Natural killer cell (primary cell): Measurements from ENCODE around the gene GCFC2. TPM values are rescaled to one million over a fixed set of nuclear protein-coding genes. Genes with fewer than 3 reads are reported as not detected.
"Not testable (repeated sequence)": the region's sequence is repeated elsewhere in the genome, so short reads cannot be mapped to it uniquely, and the experiment has no call there.

ENCODE experiments used
- ATAC-seq, 3 donors: fragments of 150-1000 bp in 2 of 3; fragments of 200-7000 bp in 1 of 3; cut with Tn5 transposase; 1 replicate in 1 of 3; 2 replicates in 2 of 3; pipeline ENCODE4 v1.10.0; 2021; ENCODE audit warnings: mild to moderate bottlenecking in 2 of 3, moderate library complexity in 2 of 3
- DNase-seq, 2 donors: peaks; one replicate each; pipeline versions ENCODE4 v3.0.0 to v3.0.0-alpha.2; 2013 to 2021; ENCODE audit warnings: mixed read lengths in 1 of 2
- H3K27ac ChIP-seq: one replicate; pipeline ENCODE4 v1.5.1; 2013; ENCODE audit warnings: mild to moderate bottlenecking, low read length
- H3K27me3 ChIP-seq: one replicate; pipeline ENCODE4 v1.6.1; 2013; ENCODE audit warnings: low read length; ENCODE audit not compliant: control insufficient read depth, insufficient read depth
- H3K36me3 ChIP-seq: one replicate; pipeline ENCODE4 v1.6.1; 2013; ENCODE audit warnings: low read length; ENCODE audit not compliant: control insufficient read depth, insufficient read depth
- H3K4me1 ChIP-seq: one replicate; pipeline ENCODE4 v1.6.1; 2013; ENCODE audit warnings: low read length; ENCODE audit not compliant: control insufficient read depth, insufficient read depth
- H3K4me3 ChIP-seq: one replicate; pipeline ENCODE4 v1.5.1; 2013; ENCODE audit warnings: low read length
- H3K9me3 ChIP-seq: one replicate; pipeline ENCODE4 v1.6.1; 2013; ENCODE audit warnings: low read length; ENCODE audit not compliant: control insufficient read depth, insufficient read depth
- H3K27ac Mint-ChIP-seq, 2 donors: one replicate each; pipeline ENCODE4 v1.8.0; 2022; ENCODE audit warnings: mild to moderate bottlenecking in 2 of 2, mixed read lengths in 2 of 2, moderate library complexity in 1 of 2
- H3K27me3 Mint-ChIP-seq, 2 donors: one replicate each; pipeline ENCODE4 v1.8.0; 2022; ENCODE audit warnings: low read depth in 2 of 2, mixed read lengths in 2 of 2
- H3K36me3 Mint-ChIP-seq: one replicate; pipeline ENCODE4 v1.8.0; 2022; ENCODE audit warnings: mixed read lengths
- H3K4me1 Mint-ChIP-seq, 2 donors: one replicate each; pipeline ENCODE4 v1.8.0; 2022; ENCODE audit warnings: mixed read lengths in 2 of 2
- H3K4me3 Mint-ChIP-seq: one replicate; pipeline ENCODE4 v1.8.0; 2022; ENCODE audit warnings: mild to moderate bottlenecking, moderate library complexity, mixed read lengths
- H3K9me3 Mint-ChIP-seq, 2 donors: one replicate each; pipeline ENCODE4 v1.8.0; 2022; ENCODE audit warnings: mixed read lengths in 2 of 2
- CTCF ChIP-seq: fragments of 200-600 bp; IDR thresholded peaks from one replicate; pipeline ENCODE4 v1.8.0; 2022; ENCODE audit warnings: antibody characterized with exemption
- WGBS: methylation state at CpG from one replicate; pipeline ENCODE4 v1.1.7; 2013; ENCODE audit warnings: missing lambda C conversion rate; ENCODE audit not compliant: insufficient coverage; 5-methylcytosine and 5-hydroxymethylcytosine counted together
- intact Hi-C: fragments of 100-400 bp; cut with micrococcal nuclease; formaldehyde crosslinking; loops from one replicate; pipeline ENCODE4 v1.14.2; 2022
- total RNA-seq, 4 donors: library from RNA; stranded (reverse); fragments of 120-200 nt in 1 of 4; gene quantifications; one replicate each; pipeline versions ENCODE4 v1.2.3 to v1.2.4, GENCODE V29; 2013 to 2022

The GCFC2 gene
- total RNA-seq, 3 donors from 2014 or later (not counting 1 experiment from before 2014, with no cell fraction given), result 12.0 to 16.2 (median 13.5) TPM

- DNase-seq (no peak), ATAC-seq (no peak)
- Histone ChIP-seq H3K9me3 (no peaks in the 10 kb centered on the region), H3K4me3 (no peak overlapping the region), H3K27ac (no peak overlapping the region), H3K27me3 (no peaks in the 10 kb centered on the region), H3K4me1 (no peaks in the 10 kb centered on the region), H3K36me3 (peaks cover 42% of the 10 kb centered on the region)
- H3K9me3 Mint-ChIP-seq, result no peaks in the 10 kb centered on the region
- H3K4me3 Mint-ChIP-seq, result no peak overlapping the region
- no peaks in the 10 kb centered on the region for H3K4me1 Mint-ChIP-seq
- no peak overlapping the region for H3K27ac Mint-ChIP-seq
- TF ChIP-seq CTCF, result no peak
- 96% methylated on average over 2 of the region's 2 CpGs for WGBS
- no peaks in the 10 kb centered on the region for H3K27me3 Mint-ChIP-seq
- intact Hi-C loops, result no loop called here
- H3K36me3 Mint-ChIP-seq, result peaks cover 38% of the 10 kb centered on the region
These were observed 11.8 kb downstream of the GCFC2 start for GRCh38 chr2:75698918-75699317.

DNA sequence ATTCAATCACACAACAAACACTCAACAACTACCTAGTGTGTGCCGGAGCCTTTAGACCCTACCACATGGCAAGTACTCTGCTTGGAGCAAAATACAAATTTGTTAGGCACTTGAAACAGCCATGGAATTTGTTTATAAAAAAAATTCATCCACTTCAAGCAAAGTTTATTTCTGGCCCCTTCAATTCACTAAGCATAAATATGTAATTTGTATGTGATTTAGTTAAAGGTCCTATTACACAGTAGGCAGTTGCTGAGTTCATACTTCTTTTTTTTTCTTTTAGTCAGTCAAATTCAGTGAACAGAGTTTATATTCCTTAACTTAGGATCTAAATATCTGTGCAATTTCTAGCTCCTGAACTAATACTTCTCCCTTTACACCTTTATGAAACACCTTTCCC is 22.5 kb downstream of the GCFC2 start:
- intact Hi-C loops, result no loop called here
- Histone ChIP-seq H3K4me1 (no peaks in the 10 kb centered on the region), H3K27ac (no peak overlapping the region), H3K4me3 (no peak overlapping the region), H3K36me3 (peaks cover 25% of the 10 kb centered on the region), H3K9me3 (no peaks in the 10 kb centered on the region), H3K27me3 (no peaks in the 10 kb centered on the region)
- ATAC-seq, result no peak
- Mint-ChIP-seq H3K4me3 (no peak overlapping the region), H3K9me3 (no peaks in the 10 kb centered on the region), H3K4me1 (peaks cover 0 to 5% of the 10 kb centered on the region in 2 donors), H3K27me3 (no peaks in the 10 kb centered on the region), H3K36me3 (peaks cover 6% of the 10 kb centered on the region), H3K27ac (no peak overlapping the region)
- 100% methylated on average over 1 of the region's 1 CpG for WGBS
- TF ChIP-seq CTCF, result no peak
- DNase-seq, result no peak

- H3K36me3 Mint-ChIP-seq, H3K27ac Mint-ChIP-seq, intact Hi-C loops, H3K4me3 Mint-ChIP-seq, DNase-seq, H3K27me3 ChIP-seq, ATAC-seq, H3K27me3 Mint-ChIP-seq, H3K4me1 Mint-ChIP-seq, H3K4me3 ChIP-seq, H3K4me1 ChIP-seq, H3K27ac ChIP-seq, H3K9me3 Mint-ChIP-seq, H3K9me3 ChIP-seq: not testable (repeated sequence)
- 100% methylated on average over 5 of the region's 5 CpGs for WGBS
- H3K36me3 ChIP-seq, result peaks cover 11% of the 10 kb centered on the region
These were observed 27.3 kb downstream of the GCFC2 start for GRCh38 chr2:75683430-75683829.

GRCh38 chr2:75680402-75680801 is 30.3 kb downstream of the GCFC2 start:
- ATAC-seq (no peak), DNase-seq (no peak)
- no peaks in the 10 kb centered on the region for H3K9me3 Mint-ChIP-seq
- Histone ChIP-seq H3K36me3 (peaks cover 6% of the 10 kb centered on the region), H3K9me3 (no peaks in the 10 kb centered on the region), H3K27me3 (no peaks in the 10 kb centered on the region), H3K4me3 (no peak overlapping the region), H3K27ac (no peak overlapping the region), H3K4me1 (no peaks in the 10 kb centered on the region)
- H3K27me3 Mint-ChIP-seq, result no peaks in the 10 kb centered on the region
- H3K4me1 Mint-ChIP-seq, result peaks cover 4 to 10% of the 10 kb centered on the region in 2 donors
- no peak overlapping the region for H3K27ac Mint-ChIP-seq
- no peak overlapping the region for H3K4me3 Mint-ChIP-seq
- 100% methylated on average over 1 of the region's 1 CpG for WGBS
- intact Hi-C loops, result no loop called here
- H3K36me3 Mint-ChIP-seq, result no peaks in the 10 kb centered on the region
- no peak for TF ChIP-seq CTCF
